Posterior cingulate gyrus (tissue), 11 donors: ENCODE results near the gene EPHA7.

Source experiments
- DNase-seq, 10 donors: peaks; one replicate each; pipeline versions ENCODE4 v3.0.0 to v3.0.0-alpha.2; 2020 to 2021; ENCODE audit warnings: mixed read lengths in 3 of 10
- intact Hi-C: fragments of 100-400 bp; cut with DNase I; formaldehyde crosslinking; loops from one replicate; pipeline ENCODE4 v1.15.1; 2023

EPHA7 gene

DNA sequence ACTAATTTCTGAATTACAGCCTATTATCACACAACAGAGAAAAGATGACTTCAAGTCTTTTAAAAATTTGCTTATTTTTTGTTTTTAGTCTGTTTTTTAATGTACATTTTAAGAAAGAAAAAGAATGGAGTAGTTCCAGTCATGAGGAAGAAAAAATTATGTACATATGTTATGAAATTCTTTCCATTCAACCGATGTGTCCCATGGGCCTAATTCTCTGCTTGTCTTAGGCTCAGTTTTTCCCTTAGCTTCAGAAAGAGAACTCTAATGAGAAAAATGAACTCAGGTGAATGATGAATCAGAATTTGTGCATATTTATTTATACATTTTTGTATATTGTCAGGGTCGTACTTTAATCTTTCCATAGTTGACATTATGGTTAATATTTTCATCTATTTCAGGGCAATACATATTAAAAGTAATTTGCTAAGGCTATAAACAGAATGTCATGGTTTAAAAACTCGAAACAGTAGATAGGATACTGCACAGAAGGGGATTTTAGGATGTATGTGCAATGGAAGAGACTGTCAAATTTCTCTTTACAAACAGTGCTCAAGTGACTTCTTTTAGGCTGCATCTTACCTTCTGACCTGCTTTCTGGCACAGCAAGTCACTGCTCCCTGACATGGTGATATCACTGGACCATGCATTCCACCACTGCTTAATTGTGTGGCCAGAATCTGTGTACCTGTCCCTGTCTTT, 153.1 kb downstream of the EPHA7 start:
- intact Hi-C loops: no loop called here
- no peak for DNase-seq

DNA sequence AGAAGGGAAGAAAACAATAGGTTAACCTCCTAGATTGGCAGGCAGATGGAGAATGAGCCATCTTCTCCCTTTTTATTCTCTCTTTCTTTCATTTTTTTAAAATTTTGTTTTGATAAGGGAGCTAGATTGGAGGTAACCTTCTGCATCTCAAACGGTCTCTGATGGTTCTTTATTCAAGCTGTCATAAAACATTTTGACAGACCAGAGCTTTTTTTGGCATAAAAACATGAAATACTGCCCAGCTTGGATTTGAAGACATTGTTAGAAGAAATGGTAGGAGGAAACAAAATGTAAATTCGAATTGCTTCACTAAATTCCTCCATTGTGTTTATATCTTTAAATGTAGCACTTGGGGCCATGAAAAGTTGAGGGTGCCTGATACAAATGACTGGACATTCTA, 158.5 kb downstream of the EPHA7 start:
- intact Hi-C loops: no loop called here
- no peak for DNase-seq

DNA sequence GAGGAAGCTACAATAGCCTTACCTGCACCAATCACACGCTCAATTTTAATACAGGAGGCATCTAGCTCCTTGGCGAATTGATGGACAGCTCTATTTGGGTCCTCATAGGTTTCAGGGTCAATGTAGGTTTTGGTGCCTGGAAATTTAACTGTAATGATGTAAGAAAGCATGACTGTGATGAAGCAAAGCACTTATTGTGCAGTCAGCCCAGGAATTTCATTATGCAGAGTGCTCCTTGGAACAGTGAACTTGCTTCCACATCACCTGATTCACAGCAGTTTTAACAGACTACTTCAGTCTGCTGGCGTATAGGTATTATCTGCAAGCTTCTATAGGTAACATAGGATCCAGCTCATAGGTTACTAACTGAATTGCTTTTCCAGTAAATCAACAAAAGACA, 160.0 kb downstream of the EPHA7 start:
- no peak for DNase-seq
- intact Hi-C loops: no loop called here

DNA sequence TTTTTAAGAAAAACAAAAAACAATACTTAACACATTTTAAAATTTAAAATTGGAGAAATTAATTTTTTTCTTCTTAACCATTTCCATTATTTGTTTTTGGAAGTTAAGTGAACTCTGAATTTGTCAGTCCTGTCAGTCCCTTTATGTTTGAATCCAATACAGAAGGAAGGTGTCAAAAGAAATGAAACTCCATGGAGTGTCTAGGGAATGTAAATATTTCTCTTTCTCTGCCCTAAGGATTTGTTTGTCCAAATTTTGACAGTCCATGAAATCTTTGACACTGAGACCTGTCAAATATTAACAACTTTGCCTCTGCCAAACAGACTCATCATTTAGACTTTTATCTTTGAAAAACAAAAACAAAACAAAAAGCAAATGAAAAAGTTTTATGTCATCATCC, 166.4 kb downstream of the EPHA7 start:
- no peak for DNase-seq
- intact Hi-C loops: no loop called here

DNA sequence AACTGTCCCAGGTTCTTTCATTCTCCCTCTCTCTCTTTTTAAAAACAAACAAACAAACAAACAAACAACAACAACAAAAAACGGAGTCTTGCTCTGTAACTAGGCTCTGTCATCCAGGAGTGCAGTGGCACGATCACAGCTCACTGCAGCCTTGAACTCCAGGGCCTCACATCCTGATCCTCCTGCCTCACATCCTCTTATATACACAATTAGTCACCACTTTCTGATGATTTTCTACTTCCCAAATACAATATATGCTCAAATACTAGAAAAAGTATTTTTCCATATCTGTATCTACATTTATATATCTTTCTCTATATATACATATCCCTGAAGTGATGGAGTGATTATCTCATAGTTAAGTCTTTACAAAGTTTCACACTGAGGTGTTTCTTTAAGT, 170.7 kb downstream of the EPHA7 start:
- no peak for DNase-seq
- intact Hi-C loops: no loop called here

DNA sequence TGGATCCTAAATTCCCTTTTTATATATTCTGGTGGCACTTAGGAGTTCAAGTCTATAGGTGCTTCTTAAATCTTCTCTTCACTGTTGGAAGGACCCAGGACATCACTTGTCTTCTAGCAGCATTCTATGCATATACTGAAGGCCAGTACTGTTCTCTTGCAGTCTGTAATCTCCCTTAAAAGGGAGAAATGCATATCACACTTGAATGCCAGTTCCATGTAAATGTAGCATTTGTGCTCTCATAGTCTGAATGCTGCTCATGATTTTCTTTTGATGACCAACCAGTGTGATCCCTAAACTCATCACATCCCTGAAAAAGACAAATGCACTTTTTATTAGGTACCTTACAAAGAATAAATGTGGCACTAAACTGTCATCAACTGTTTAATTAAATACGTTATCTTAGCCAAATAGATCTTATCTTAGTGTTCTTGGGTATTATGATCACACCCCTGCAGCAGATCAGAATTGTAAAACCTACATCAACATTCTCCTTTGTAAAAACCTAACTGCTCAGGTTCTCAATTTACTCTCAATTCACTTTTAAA, 176.1 kb downstream of the EPHA7 start:
- no peak for DNase-seq
- intact Hi-C loops: no loop called here

DNA sequence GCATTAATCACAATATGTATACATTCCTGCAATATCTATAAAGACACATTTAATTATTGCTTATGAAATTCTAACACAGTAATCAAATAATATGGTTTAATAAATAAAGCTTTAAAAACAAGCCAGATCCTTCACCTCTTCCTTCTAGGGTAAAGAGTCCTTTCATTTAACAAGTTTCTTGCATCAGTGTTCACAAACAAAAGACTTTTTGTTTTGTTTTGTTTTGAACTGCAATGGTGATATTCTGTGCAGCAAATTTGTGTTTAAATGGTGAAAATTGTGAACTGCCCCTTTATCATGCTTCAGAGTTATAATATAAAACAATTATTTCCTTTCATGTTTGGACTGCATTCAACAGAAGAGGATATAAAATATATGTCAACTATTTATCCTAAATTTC, 177.3 kb downstream of the EPHA7 start:
- DNase-seq: no peak
- intact Hi-C loops: no loop called here

DNA sequence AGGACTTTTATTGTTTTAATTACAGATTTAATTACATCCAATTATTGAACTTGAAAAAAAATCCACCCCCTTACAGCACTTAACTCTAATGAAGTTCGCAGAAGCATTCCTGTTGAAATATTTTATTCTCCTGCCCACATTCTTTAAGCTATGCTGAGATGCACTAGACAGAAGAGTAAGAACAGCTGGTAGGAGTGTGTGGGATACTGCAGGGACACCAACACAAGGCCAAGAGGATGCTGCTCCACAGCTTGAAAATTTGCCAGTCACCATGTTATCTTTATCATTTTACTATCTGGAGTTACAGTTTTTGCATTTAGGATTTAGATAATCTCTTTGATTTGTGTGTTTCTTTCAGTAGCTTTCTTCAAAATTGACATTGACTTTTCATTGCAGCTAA, 180.7 kb downstream of the EPHA7 start:
- intact Hi-C loops: no loop called here
- no peak for DNase-seq

DNA sequence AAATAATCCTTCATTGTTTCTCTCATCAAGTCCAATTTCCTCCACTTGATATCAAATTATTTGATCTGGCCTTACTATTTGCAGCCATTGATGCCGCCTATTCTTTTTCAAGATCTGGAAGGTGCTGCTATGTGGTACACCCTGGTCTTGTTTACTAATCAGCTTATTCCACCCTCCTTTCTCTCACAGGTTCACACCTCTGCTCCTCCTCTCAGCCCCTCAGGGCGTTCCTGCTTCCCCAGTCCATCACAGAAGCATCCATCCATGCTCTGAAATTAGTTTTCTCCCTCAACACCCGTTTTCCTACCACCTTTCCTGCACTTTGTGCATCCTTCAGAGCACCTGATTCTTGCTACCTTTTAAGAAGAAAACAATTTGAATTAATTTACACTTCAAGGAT, 183.6 kb downstream of the EPHA7 start:
- intact Hi-C loops: no loop called here
- no peak for DNase-seq

DNA sequence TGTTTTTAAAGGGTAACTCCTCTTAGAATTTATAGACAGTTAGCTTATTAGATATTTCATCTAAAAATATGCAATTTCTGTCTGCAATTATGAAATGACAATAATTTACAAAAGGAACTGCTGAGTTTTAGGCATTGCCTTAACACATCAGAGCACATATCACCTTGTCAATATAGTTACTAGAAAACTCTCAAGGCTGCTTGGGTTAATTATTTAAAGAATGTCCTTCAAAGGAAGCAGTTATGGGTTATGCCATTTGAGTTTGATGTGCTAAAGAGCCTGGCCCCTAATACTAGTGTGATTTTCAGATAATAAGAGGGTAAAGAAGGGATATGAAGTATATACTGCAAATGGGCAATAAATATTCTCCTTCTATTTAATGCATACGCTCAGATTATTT, 192.5 kb downstream of the EPHA7 start:
- DNase-seq: no peak
- intact Hi-C loops: no loop called here

DNA sequence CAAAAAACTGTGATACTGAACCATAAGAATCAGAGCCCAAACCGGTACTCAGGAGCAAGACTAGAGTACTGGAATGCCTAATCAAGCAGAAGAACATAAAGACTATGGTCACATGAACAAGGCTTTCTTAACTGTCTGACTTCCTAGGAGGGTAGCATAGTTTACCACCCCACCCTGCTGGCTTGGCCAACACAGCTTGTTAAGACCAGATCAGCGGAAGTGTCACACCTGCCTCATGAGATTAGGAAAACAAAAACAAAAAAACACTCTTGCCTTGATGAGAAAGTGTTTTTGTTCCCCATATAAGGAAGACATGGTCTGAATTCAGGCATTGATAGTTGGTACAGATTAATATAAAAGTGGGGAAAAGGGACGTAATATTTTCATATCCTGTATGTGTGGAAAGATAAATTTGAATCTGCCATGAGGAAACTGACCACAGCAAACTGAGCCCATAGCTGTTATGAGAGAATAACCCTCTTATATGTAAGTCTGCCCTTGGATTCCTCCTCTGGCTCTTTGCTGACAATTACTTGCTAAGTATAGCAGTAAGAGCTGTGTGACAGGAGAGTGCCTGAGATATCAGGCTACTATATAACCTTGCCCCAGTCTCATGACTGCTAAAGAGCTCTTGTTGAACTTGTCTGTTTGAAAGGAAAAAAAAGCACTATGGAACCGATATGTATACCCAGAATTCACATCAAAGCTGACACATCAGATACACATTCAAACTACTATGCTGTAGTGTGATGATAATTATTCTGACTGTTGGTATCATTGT, 197.1 kb downstream of the EPHA7 start:
- intact Hi-C loops: no loop called here
- DNase-seq: no peak

DNA sequence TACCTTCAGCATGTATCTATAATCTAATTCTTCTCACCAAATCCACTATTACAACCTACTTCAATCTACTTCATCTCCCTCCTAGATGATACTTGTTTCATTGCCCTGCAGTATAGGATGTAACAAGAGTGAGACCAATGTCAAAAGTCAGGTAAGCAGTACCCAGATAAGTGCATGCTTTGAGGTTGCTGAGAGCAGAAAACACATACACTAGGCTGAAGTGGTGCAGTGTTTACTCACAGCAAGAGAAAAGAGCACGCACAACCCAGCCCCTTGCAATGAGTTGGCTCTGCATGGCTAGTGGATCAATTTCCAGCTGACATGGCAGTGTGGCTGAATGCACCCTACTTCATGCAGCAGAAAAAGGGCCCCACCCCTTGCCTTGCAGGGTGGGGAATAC, 199.9 kb downstream of the EPHA7 start:
- intact Hi-C loops: no loop called here
- DNase-seq: no peak

DNA sequence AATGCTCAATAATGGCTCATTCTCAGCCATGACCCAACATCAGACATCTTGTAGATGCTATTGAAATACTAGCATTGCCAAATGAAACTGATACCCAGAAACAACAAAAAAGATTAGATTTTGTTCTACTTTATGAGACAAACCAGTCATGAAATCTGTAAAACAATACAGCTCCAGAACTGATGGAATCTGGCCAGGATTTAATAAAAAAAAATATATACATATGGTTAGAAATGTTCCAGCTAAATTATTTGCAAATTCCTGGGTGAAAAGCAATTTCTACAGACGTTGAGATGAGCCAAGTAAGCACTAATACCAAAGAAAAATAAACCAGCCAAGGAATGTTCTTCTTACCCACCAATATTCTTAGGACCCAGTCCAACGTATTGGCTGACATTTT, 201.3 kb downstream of the EPHA7 start:
- intact Hi-C loops: no loop called here
- no peak for DNase-seq

DNA sequence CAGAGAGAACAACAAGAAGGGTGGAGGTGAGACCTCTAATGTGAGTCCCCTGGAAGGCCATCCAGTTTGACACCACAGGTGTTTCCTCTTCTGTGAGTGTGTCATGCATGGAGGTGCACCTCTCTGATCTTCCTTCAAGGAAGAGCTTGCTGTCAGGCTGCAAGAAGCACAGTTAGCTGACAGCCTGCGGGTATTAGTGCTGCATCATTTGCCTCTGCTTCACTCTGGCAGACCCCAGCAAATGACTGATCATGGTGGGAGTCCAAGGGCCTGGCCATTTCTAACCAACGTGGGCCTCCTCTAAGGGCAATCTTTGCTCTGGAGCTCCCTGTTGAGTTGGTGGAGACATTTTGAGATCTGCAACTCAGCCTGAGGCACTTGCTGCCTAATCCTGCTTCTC, 206.3 kb downstream of the EPHA7 start:
- DNase-seq: no peak
- intact Hi-C loops: no loop called here

DNA sequence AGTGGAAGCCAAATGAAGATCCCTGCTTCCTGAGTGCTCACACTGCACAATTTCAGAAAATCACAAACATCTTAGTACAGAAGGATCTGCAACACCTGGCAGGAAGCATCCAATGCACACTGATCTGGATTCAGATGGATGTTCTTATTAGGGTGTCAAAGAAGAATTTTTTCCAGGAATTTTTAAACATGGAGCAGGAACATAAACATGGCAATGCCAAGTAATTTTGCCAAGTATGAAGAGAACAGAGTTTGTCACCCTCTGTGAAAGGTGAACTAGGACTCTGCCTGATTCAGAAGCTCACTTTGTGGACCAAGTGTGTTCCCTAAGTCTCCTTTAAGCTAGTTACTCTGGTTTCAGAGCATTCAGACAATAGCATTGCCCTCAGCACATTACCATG, 208.5 kb downstream of the EPHA7 start:
- intact Hi-C loops: no loop called here
- DNase-seq: no peak

DNA sequence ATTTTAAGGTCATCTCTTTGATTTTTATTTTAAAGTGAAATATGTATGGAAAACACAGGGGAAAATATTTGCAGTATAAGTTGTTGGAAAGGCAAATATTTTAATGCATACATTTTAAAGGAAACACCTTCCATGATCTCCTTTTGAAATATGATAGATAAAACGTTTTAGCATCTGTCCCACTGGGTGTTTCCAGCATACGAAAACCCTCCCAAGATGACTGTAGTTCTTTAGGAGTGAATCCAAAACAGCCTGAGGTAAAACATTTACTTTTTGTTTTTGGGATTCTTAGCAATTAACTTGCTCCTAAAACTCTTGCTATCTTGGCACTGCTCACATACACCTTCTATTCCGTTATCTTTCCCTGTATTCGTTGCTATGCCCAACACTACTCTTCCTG, 210.0 kb downstream of the EPHA7 start:
- DNase-seq: no peak
- intact Hi-C loops: no loop called here

DNA sequence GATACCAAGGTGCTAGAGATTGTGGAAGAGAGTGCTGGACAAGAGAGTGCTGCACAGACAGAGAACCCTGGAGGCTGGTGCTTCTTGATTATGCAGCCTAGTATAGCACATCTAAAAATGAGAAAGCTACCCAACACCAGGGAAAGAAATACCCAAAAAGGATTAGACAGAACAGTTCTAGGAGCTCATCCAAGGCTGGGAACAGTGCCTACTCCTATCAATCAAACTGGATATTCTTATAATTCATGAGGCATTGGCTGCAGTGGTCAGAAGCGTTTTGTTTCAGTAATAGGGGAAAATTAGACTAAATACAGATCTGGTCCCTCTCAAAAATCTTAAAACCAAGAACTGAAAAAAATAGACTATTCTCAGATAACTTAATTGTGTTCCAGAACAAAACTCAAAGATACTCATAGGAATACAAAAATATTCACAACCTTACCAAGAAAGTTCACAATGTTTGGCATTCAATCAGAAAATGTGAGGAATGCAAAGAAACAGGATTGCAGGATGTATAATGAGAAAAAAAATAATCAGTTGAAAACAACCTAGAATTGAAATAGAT, 222.9 kb downstream of the EPHA7 start:
- DNase-seq: no peak
- intact Hi-C loops: no loop called here

DNA sequence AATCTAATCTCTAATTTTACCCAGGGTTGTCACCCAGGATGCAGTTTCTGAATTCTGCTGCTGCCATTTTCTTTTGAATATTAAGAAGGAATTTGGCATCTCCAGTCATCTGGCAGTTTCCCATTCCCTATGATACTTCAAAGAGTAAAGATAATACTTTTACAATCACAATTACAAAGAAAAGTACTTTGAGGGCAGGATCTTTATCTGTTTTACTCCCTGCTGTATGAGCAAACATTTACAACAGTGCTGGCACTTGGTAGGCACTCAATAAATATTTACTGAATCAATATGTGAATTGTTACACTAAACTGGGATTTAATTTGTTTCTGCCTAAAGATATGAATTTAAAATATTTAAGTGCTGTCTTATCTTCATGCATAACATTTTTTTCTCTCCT, 224.9 kb downstream of the EPHA7 start:
- intact Hi-C loops: no loop called here

DNA sequence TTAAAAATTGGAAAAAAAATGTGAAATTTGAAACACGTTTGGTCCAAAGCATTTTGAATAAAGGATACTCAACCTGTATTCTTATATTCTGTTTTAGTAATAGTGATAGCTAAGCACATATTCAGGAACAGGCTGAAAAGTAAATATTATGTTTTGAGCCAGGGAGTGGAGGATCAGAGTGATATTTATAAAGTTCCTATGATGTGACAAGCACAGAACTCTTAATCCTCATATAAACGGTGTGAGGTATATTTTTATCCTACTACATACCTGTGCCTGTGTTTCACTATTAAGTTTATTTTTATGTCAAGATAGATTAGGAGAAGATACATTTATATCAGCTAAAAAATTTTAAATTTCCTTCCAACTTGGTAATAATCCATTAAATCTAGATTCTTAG, 225.5 kb downstream of the EPHA7 start:
- intact Hi-C loops: no loop called here
- no peak for DNase-seq

More for the DNA sequence above, 224.9 kb downstream of the EPHA7 start:
- DNase-seq: no peak
